NCI-H146 treated with DMSO at 0.1 percent for 48 hours (cell line): ENCODE data around the gene RPL34.

ENCODE experiments used
- DNase-seq: peaks from one replicate; lab custom pipeline; 2025; ENCODE audit not compliant: unreplicated experiment; lab: John Stamatoyannopoulos, UW

RPL34 gene

DNA sequence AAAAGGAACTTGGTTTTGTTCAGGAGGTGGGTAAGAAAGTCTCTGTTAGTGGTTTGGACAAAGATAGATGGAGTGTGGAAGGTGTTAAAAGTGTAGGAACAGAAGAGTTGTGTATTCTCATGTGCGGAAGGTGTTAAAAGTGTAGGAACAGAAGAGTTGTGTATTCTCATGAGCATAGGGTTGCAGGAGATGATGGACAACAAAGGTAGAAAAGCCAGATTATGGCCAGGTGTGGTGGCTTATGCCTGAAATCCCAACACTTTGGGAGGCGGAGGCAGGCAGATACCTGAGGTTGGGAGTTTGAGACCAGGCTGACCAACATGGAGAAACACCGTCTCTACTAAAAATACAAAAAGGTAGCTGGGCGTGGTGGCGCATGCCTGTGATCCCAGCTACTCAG lies 2.5 kb downstream of the RPL34 start:
- no peak for DNase-seq

DNA sequence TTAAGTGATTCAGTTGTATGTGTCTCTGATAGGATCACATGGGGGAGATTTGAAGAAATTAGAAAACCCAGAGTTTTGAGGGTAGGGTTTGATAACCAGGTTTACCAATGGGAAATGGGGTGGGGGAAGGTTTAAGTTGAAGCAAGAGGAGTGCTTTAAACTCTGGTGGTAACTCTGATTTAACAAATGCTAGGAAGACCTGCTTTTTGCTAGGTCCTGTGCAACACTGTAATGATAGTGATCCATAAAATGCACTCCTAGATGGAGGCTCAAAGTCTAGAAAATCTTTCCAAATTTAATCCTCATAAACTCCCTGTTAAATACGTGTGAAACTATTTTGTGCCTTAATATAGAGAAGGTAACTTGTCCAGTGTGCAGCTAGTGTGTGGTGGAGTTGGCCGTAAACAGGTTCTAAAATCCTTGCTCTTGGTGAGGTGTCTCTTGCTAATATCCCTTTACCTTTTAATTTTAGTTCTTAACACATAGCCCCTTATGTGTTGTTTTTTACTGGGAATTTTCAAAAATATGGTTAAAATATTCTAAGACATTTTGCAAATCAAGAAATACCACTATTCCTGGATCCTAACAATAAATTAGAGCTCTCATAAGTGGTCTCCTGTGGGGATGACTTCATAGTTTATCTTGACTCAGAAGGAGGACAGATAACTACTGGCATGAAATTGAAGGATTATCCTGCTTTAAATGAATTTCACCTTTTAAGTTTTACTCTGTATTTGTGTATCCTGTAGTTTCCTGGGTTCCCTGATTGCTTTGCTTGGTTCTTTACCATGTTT lies 4.1 kb downstream of the RPL34 start:
- no peak for DNase-seq

DNA sequence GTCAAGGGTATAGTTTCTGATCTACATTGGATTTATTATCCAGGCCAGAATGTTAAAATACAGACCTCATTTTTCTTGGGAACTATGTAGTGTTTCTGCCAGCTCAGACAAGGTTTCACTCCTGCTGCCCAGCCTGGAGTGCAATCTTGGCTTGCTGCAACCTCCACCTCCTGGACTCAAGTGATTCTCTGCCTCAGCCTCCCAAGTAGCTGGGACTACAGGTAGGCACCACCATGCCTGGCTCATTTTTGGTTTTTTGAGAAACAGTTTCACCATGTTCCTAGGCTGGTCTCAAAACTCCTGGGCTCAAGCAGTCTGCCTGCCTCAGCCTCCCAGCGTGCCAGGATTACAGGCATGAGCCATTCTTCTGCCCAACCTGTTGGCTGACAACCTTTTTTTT lies 5.7 kb downstream of the RPL34 start:
- DNase-seq = no peak

GRCh38 chr4:108628411-108628810 lies 8.0 kb downstream of the RPL34 start:
- no peak for DNase-seq

DNA sequence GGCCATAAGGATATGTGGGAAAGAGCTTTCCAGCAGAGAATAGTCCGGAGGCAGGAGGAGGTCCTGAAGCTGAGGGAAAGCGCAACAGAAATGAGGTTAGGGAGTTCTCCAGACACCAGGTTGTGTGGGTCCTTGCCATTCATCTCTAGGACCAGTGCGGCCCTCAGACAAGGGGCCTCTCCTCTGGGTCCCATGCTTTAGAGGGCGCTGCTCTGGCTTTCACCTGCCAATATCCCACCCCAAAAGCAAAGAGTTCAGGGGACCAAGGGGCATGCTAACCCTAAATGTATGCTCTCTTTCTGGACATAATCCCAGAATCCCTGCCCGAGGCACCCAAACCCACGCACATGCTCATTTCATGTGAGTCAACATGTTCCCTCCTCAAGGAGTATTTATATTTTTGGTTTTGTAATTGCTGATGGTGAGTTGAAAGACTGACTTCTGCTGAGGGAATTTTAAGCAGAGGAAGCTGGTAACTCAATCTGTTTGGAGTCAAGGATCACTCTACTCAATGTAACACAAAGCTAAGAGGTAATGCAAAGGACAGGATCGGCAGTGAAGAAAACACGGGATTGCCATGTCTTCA lies 14.8 kb downstream of the RPL34 start:
- DNase-seq = no peak

- DNase-seq = no peak
These were observed 15.9 kb downstream of the RPL34 start for GRCh38 chr4:108636246-108636645.

DNA sequence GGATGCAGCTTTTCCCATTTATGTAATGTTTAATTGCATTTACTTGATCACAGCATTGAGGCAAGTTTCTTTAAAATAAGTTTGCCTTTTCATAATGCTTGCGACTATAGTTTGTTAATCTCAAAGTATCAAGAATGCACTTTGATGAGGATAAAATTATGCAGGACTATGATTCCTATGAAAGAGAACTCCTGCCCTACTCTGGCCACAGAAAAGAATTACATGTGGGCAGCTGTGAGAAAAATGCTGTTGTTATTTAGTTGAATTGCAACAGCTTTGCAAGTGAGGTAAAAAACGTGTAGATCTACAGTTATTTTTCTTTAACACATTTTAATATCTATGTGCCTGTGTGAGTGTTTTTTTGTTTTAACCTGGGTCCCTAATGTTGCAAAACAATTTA lies 17.5 kb downstream of the RPL34 start:
- no peak for DNase-seq

DNA sequence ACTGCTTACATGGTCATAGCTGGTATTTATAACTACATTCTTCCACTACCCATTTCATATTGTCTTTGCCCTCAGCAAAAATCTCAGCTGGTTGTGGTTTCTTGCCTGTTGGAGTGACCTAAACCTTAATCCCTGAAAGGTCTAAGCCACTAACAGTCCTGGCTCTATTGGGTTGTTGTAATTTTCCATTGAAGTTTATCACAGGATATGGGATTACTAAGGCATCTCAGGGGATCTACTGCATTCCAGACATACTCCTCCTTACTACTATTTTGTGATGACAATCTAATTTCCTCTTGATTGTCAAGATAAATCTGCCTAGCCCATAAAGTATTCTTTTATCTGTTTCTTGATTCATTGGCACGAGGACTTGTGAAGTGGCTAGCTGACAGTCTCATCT lies 23.9 kb downstream of the RPL34 start:
- no peak for DNase-seq

DNA sequence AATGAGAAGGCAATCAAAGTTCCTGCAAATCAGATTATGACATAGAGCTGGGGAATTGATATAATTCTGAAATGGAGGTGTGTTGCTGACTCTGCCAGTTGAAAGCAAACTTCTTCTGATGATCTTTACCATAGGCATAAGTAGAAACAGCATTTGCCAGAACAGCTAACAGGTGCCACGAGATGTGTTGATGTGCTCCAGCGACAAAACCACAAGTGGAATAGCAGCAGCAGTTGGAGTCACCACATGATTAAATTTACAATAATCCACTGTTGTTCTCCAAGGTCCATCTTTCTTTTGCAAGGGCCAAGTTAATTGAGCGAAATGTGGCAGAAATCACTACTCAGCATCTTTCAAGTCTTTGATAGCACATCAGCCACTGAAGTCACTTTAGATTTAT lies 26.3 kb downstream of the RPL34 start:
- no peak for DNase-seq

DNA sequence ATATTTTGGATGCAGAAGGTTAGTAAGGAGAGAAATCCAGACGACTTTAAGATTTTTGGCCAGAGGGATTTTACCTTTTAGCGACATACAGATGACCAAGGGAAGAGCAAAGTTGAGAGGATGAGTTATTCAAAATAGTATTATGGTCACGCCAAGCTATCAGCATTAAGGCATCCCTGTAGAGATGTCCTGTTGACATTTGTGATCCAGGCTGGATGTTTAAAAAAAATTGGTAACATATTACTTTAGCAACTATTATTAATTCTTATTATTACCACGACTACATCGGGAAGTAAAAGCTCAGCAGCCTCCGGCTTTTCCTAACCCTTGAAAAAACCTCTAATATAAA lies 29.5 kb downstream of the RPL34 start:
- DNase-seq = no peak

DNA sequence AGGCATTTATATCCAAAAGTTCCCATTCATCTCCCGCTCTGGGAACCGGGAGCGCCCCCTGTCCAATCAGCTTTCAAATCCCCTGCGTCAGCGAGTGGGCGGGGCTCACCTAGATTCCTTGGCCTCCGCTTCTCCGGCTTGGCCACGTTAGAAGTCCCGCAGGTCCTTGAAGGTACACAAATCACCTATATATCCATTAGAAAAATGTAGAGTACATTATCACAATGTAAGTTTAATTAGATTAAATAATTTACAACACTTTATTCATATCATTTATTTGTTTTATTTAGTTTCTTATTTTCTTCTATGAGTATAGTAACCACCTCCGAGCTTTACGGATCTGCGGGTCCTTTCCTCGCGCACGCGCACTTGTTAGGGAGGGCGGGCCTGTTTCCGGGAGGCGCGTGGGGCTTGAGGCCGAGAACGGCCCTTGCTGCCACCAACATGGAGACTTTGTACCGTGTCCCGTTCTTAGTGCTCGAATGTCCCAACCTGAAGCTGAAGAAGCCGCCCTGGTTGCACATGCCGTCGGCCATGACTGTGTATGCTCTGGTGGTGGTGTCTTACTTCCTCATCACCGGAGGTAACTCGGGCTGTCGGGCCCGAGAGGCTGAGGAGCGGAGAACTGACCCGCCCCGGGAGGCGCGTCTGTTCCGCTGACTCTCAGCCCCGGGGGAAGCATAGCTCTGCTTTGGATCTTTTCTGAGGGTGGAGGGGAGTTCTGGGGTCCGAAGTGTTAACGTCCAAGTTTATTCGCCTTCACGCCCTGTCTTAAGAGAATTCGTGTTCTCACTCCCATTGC lies 30.0 kb downstream of the RPL34 start, which contains the start of gene OSTC:
Gene OSTC, plus strand, starts transcription at position 388 of the 802 bp plus-strand sequence. Its CDS starts 57 bp downstream, at position 445.
- DNase-seq = peak; percentile 91

DNA sequence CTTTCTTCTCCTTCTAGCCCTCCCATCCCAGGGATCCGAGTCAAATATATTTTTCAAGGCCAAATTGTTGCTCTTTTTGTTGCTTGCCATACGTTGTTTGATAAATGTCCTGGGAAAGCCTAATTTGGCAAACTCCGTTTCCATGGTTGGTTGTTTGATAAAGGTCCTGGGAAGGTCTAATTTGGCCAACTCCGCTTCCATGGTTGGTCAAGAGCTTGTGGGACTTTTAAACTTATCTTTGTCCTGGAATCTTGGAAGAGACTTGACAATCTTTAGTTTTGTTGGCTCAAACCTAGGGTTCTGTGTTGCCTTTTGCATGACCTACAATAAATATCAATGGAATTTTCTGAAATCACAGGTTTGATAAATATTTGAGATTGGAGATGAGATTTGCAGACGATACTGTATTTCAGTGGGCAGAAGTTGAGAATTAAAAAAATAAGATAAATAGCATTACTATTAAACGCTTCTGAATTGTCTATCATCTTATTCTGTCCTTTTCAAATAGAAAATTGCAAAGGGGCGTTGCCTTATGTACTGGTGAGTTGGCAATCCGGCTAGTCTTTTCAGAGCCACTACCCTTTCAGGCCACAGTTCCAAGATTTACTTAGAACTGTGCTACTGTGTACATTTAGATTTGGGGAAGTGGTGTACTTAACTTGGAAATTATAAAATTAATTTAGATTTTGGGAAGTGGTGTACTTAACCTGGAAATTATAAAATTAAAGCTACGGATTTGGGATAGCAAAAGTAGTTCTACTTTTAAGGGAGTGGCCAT lies 30.8 kb downstream of the RPL34 start:
- no peak for DNase-seq

DNA sequence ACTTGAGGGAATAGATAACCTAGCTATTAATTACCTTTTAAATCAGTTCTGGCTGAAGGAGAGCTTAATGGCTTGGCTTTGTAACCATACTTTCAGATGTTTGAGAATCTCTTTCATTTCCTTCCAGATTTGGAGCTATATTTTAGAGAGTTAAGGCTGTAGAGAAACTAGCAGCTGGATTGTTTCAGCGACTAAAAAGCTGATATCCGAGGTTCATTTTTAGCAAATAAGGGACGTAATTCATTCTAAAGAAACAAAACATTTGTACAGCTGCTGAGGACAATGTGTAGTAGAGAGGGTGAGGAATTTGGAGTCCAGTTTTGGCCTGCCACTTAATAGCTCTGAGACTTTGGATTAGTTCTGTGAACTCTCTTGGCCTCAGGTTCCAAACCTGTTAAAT lies 42.3 kb downstream of the RPL34 start:
- DNase-seq = no peak

DNA sequence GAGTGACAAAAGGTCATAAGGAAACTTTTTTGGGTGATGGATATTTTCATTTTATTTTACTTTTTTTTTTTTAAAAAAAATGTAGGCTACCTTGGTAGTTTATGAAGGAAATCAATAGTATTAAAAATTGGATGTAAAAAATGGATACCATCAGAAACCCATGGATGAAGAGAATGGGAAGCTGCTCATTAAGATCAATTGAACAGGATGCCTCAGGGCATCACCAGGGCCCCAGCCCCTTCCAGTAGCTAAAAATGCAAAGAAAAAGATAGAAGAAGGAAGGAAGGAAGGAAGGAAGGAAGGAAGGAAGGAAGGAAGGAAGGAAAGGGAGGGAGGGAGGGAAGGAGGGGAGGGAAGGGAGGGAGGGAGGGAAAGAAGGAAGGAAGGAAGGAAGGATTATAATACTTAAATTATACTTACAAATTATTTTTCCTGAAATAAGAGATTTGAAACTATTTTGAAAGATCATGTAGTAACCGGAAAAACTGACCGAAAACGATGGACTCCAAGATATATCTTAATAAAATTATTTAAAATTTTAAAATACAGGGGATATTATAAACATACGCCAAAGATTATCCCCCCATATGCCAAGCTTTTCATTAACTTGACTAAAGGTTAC lies 54.1 kb downstream of the RPL34 start:
- no peak for DNase-seq
